Stomach (tissue), 9 donors: Measurements from ENCODE around the gene FABP6. TPM values are rescaled to one million over a fixed set of nuclear protein-coding genes. Genes with fewer than 3 reads are reported as not detected.
"Not testable (repeated sequence)": the region's sequence is repeated elsewhere in the genome, so short reads cannot be mapped to it uniquely, and the experiment has no call there.

Source experiments
- DNase-seq, 2 donors: peaks; one replicate each; pipeline versions ENCODE4 v3.0.0 to v3.0.0-alpha.2; 2013 to 2019
- H3K27ac ChIP-seq, 5 donors: fragments of 200-600 bp in 4 of 5; sonication (generic) in 4 of 5; one replicate each; pipeline ENCODE4 v1.5.1; 2013 to 2019; ENCODE audit warnings: mild to moderate bottlenecking in 1 of 5, moderate library complexity in 1 of 5
- H3K27me3 ChIP-seq, 3 donors: fragments of 200-600 bp; sonication (generic); one replicate each; pipeline ENCODE4 v1.5.1; 2017 to 2019; ENCODE audit warnings: mixed run types in 1 of 3
- H3K36me3 ChIP-seq, 4 donors: fragments of 200-600 bp; sonication (generic); 1 replicate in 3 of 4; 2 replicates in 1 of 4; pipeline ENCODE4 v1.5.1; 2016 to 2019
- H3K4me1 ChIP-seq, 4 donors: fragments of 200-600 bp; sonication (generic); one replicate each; pipeline ENCODE4 v1.5.1; 2016 to 2019
- H3K4me3 ChIP-seq, 4 donors: fragments of 200-600 bp; sonication (generic) in 3 of 4; one replicate each; pipeline ENCODE4 v1.5.1; 2016 to 2019; ENCODE audit warnings: mild to moderate bottlenecking in 1 of 4
- H3K9me3 ChIP-seq, 4 donors: fragments of 200-600 bp; sonication (generic); one replicate each; pipeline ENCODE4 v1.5.1; 2016 to 2019
- CTCF ChIP-seq, 7 experiments: fragments of 450-650 bp in 4 of 7; fragments of 200-600 bp in 3 of 7; sonication (generic) in 3 of 7; IDR thresholded peaks; one replicate each; pipeline ENCODE4 v1.5.1; 2016 to 2019; ENCODE audit warnings: antibody characterized with exemption in 7 of 7, control low read depth in 2 of 7, mild to moderate bottlenecking in 1 of 7
- EP300 ChIP-seq: sonication (generic); formaldehyde crosslinking; IDR thresholded peaks from one replicate; pipeline ENCODE4 v1.6.1; 2017; ENCODE audit warnings: antibody characterized with exemption
- POLR2A ChIP-seq, 4 donors: fragments of 450-650 bp; IDR thresholded peaks; one replicate each; pipeline ENCODE4 v1.6.1; 2016; ENCODE audit warnings: antibody characterized with exemption in 4 of 4, control low read depth in 2 of 4, mild to moderate bottlenecking in 1 of 4, moderate library complexity in 1 of 4
- POLR2AphosphoS5 ChIP-seq, 3 donors: sonication (generic); formaldehyde crosslinking; IDR thresholded peaks; one replicate each; pipeline ENCODE4 v1.6.1; 2016; ENCODE audit warnings: antibody characterized with exemption in 3 of 3
- WGBS, 5 donors: extraction: QIAGEN DNeasy Blood & Tissue Kit in 3 of 5; methylation state at CpG; one replicate each; pipeline versions ENCODE4 v1.1.5 to v1.1.7; 2013 to 2018; 5-methylcytosine and 5-hydroxymethylcytosine counted together
- intact Hi-C: fragments of 100-400 bp; cut with DNase I; formaldehyde crosslinking; loops from one replicate; pipeline ENCODE4 v1.15.1; 2023; ENCODE audit warnings: low total_unique reads
- polyA plus RNA-seq, 3 donors: library from polyadenylated mRNA; stranded (reverse); fragments of 200-250 nt; gene quantifications; one replicate each; pipeline ENCODE4 v1.2.3, GENCODE V29; 2013
- total RNA-seq, 5 donors: library from RNA; depleted of rRNA; stranded (reverse); fragments of >200 nt; gene quantifications; one replicate each; pipeline versions ENCODE4 v1.1.0 to v1.2.3, GENCODE V29; 2014 to 2016
- donor health status: healthy with polysubstance abuse.
- donor health status: Bipolar disorder and iron deficiency.
- donor health status: healthy.

Gene FABP6
- total and polyA plus RNA-seq, 8 donors = 0.50 to 6.1 (median 1.9) TPM; not detected in 5

GRCh38 chr5:160192424-160192823, 36.9 kb upstream of the FABP6 start:
- H3K27ac ChIP-seq = no peak overlapping the region
- no peaks in the 10 kb centered on the region for H3K9me3 ChIP-seq
- H3K36me3 ChIP-seq = no peaks in the 10 kb centered on the region
- no peak overlapping the region for H3K4me3 ChIP-seq
- peaks cover 8 to 14% (median 12%) of the 10 kb centered on the region in 4 donors for H3K4me1 ChIP-seq
- H3K27me3 ChIP-seq = peaks cover 0 to 4% (median 0%) of the 10 kb centered on the region in 3 donors
- DNase-seq = no peak
- WGBS, 5 donors = 92 to 97% (median 95%) methylated on average over 7 of the region's 7 CpGs
- TF ChIP-seq EP300 = no peak
- no peak for TF ChIP-seq CTCF (IDR thresholded peaks at IDR 0.05)
- TF ChIP-seq POLR2AphosphoS5 (IDR thresholded peaks at IDR 0.05) = no peak
- TF ChIP-seq POLR2A (IDR thresholded peaks at IDR 0.05) = no peak
- intact Hi-C loops = no loop called here

- H3K9me3 ChIP-seq, DNase-seq, H3K4me1 ChIP-seq, H3K27ac ChIP-seq, intact Hi-C loops, H3K4me3 ChIP-seq, H3K27me3 ChIP-seq, H3K36me3 ChIP-seq: not testable (repeated sequence)
- 77 to 88% (median 83%) methylated on average over 15 to 18 of the region's 18 CpGs for WGBS, 5 donors
Observed at GRCh38 chr5:160193076-160193475, 36.2 kb upstream of the FABP6 start.

GRCh38 chr5:160193790-160194189, 35.5 kb upstream of the FABP6 start:
- H3K27ac ChIP-seq, H3K4me3 ChIP-seq, H3K36me3 ChIP-seq, H3K9me3 ChIP-seq, H3K4me1 ChIP-seq, DNase-seq, intact Hi-C loops: not testable (repeated sequence)
- WGBS, 5 donors = 92 to 99% (median 96%) methylated on average over 16 to 28 of the region's 28 CpGs
- peaks cover 0 to 12% (median 0%) of the 10 kb centered on the region in 3 donors for H3K27me3 ChIP-seq

- DNase-seq = peak in 1 of 2 donors; percentile 71
- peaks cover 0 to 15% (median 10%) of the 10 kb centered on the region in 4 donors for H3K4me1 ChIP-seq
- H3K4me3 ChIP-seq = no peak overlapping the region
- no peaks in the 10 kb centered on the region for H3K36me3 ChIP-seq
- intact Hi-C loops = loop anchor here (5.0 kb wide), 1 partner anchor 150 kb away; no protein-coding TSS in a partner anchor
- H3K27ac ChIP-seq = no peak overlapping the region
- no peaks in the 10 kb centered on the region for H3K9me3 ChIP-seq
- TF ChIP-seq CTCF (IDR thresholded peaks at IDR 0.05) (no peak), POLR2AphosphoS5 (IDR thresholded peaks at IDR 0.05) (no peak), POLR2A (IDR thresholded peaks at IDR 0.05) (no peak), EP300 (no peak)
- WGBS, 5 donors = 45 to 61% (median 53%) methylated on average over 11 of the region's 11 CpGs
- H3K27me3 ChIP-seq = peaks cover 0 to 18% (median 0%) of the 10 kb centered on the region in 3 donors
Observed at GRCh38 chr5:160197341-160198144, 31.8 kb upstream of the FABP6 start.

GRCh38 chr5:160198146-160198545, 31.2 kb upstream of the FABP6 start:
- Histone ChIP-seq H3K4me3 (no peak overlapping the region), H3K27ac (no peak overlapping the region), H3K4me1 (peaks cover 0 to 15% (median 10%) of the 10 kb centered on the region in 4 donors), H3K27me3 (peaks cover 0 to 18% (median 0%) of the 10 kb centered on the region in 3 donors), H3K9me3 (no peaks in the 10 kb centered on the region), H3K36me3 (no peaks in the 10 kb centered on the region)
- TF ChIP-seq CTCF (IDR thresholded peaks at IDR 0.05) (no peak), EP300 (no peak), POLR2AphosphoS5 (IDR thresholded peaks at IDR 0.05) (no peak), POLR2A (IDR thresholded peaks at IDR 0.05) (no peak)
- DNase-seq = no peak
- intact Hi-C loops = loop anchor here (5.0 kb wide), 1 partner anchor 149 kb away; no protein-coding TSS in a partner anchor
- WGBS, 5 donors = 71 to 81% (median 77%) methylated on average over 5 of the region's 5 CpGs
